SIG-M5 treated with dmso at 0.1 percent for 504 hours (cell line): Measurements from ENCODE around the gene SDK2.

ENCODE experiments used
- DNase-seq: peaks from one replicate; lab custom pipeline; 2025; ENCODE audit not compliant: unreplicated experiment; lab: John Stamatoyannopoulos, UW

SDK2 gene

GRCh38 chr17:73611630-73612029 is 32.6 kb downstream of the SDK2 start:
- DNase-seq, result no peak

GRCh38 chr17:73610331-73610911 is 33.8 kb downstream of the SDK2 start:
- DNase-seq, result no peak

- DNase-seq, result no peak
Measured at GRCh38 chr17:73609758-73610157, 34.5 kb downstream of the SDK2 start.

GRCh38 chr17:73609060-73609459 is 35.2 kb downstream of the SDK2 start:
- no peak for DNase-seq

GRCh38 chr17:73605444-73605843 is 38.8 kb downstream of the SDK2 start:
- DNase-seq, result no peak

GRCh38 chr17:73604476-73604875 is 39.8 kb downstream of the SDK2 start:
- DNase-seq, result no peak

- DNase-seq, result no peak
Measured at GRCh38 chr17:73603971-73604370, 40.3 kb downstream of the SDK2 start.

GRCh38 chr17:73600103-73600871 is 44.0 kb downstream of the SDK2 start:
- DNase-seq, result no peak

GRCh38 chr17:73599599-73599998 is 44.6 kb downstream of the SDK2 start:
- DNase-seq, result no peak

- DNase-seq, result no peak
Measured at GRCh38 chr17:73598212-73598611, 46.0 kb downstream of the SDK2 start.

- no peak for DNase-seq
Measured at GRCh38 chr17:73595931-73596330, 48.3 kb downstream of the SDK2 start.

- DNase-seq, result no peak
Measured at GRCh38 chr17:73595479-73595878, 48.8 kb downstream of the SDK2 start.

GRCh38 chr17:73595068-73595467 is 49.2 kb downstream of the SDK2 start:
- no peak for DNase-seq

GRCh38 chr17:73594598-73594997 is 49.6 kb downstream of the SDK2 start:
- no peak for DNase-seq

- no peak for DNase-seq
Measured at GRCh38 chr17:73594025-73594424, 50.2 kb downstream of the SDK2 start.

GRCh38 chr17:73593249-73593965 is 50.8 kb downstream of the SDK2 start:
- DNase-seq, result no peak

GRCh38 chr17:73592501-73592961 is 51.7 kb downstream of the SDK2 start:
- no peak for DNase-seq

GRCh38 chr17:73592079-73592415 is 52.2 kb downstream of the SDK2 start:
- no peak for DNase-seq

GRCh38 chr17:73591296-73592078 is 52.8 kb downstream of the SDK2 start:
- DNase-seq, result no peak

- no peak for DNase-seq
Measured at GRCh38 chr17:73589363-73589980, 54.8 kb downstream of the SDK2 start.

- DNase-seq, result no peak
Measured at GRCh38 chr17:73588891-73589290, 55.4 kb downstream of the SDK2 start.
